HG03039 (cell line): ENCODE measurements around the gene PIGW.

Source experiments
- ATAC-seq: cut with Tn5 transposase; IDR thresholded peaks from one replicate; pipeline ENCODE4 v1.9.1; 2021; ENCODE audit warnings: mild to moderate bottlenecking, moderate library complexity; ENCODE audit not compliant: unreplicated experiment

The PIGW gene

GRCh38 chr17:36545465-36546417 is 11.0 kb downstream of the PIGW start:
- peak; percentile 55 for ATAC-seq

- ATAC-seq = no peak
Measured at GRCh38 chr17:36546418-36547093, 11.8 kb downstream of the PIGW start.

- no peak for ATAC-seq
Measured at GRCh38 chr17:36547776-36548175, 13.0 kb downstream of the PIGW start.

- no peak for ATAC-seq
Measured at GRCh38 chr17:36550491-36551417, 16.0 kb downstream of the PIGW start.

- ATAC-seq = no peak
Measured at GRCh38 chr17:36553459-36553858, 18.7 kb downstream of the PIGW start.

GRCh38 chr17:36566081-36566480 is 31.3 kb downstream of the PIGW start:
- ATAC-seq = no peak

- no peak for ATAC-seq
Measured at GRCh38 chr17:36575028-36575427, 40.2 kb downstream of the PIGW start.

- ATAC-seq = no peak
Measured at GRCh38 chr17:36576793-36577192, 42.0 kb downstream of the PIGW start.

- ATAC-seq = no peak
Measured at GRCh38 chr17:36578671-36579070, 43.9 kb downstream of the PIGW start.

GRCh38 chr17:36583787-36584186 is 49.0 kb downstream of the PIGW start:
- ATAC-seq = no peak

GRCh38 chr17:36586138-36586537 is 51.4 kb downstream of the PIGW start:
- no peak for ATAC-seq
